Endometrial microvascular endothelial cells (primary cell): Measurements from ENCODE around the gene GABRD. TPM values are rescaled to one million over a fixed set of nuclear protein-coding genes. Genes with fewer than 3 reads are reported as not detected.

Source experiments
- in situ Hi-C: cut with HindIII; loops from 2 replicates; pipeline ENCODE4 v1.10.0; 2017; ENCODE audit warnings: low sequenced_read_pairs, low pct_unique_long_range_greater_than_20kb; ENCODE audit errors: inconsistent ontology term
- total RNA-seq: library from RNA; depleted of rRNA; stranded (reverse); fragments of >200 nt; gene quantifications from one replicate; pipeline ENCODE4 v1.2.3, GENCODE V29; 2015; ENCODE audit errors: inconsistent ontology term

The GABRD gene
- total RNA-seq, 1 donor from 2014 or later, result not detected

- in situ Hi-C loops, result no loop called here
These were observed 28.0 kb downstream of the GABRD start for GRCh38 chr1:2046953-2047748.

GRCh38 chr1:2047749-2048729 lies 28.9 kb downstream of the GABRD start:
- in situ Hi-C loops, result no loop called here

GRCh38 chr1:2049225-2049717 lies 30.1 kb downstream of the GABRD start:
- in situ Hi-C loops, result no loop called here

GRCh38 chr1:2049718-2050431 lies 30.7 kb downstream of the GABRD start, which contains the start of gene PRKCZ:
Gene PRKCZ, plus strand, starts transcription at chr1:2050411. Its CDS starts 220 bp downstream, at chr1:2050631.
- in situ Hi-C loops, result no loop called here

- in situ Hi-C loops, result no loop called here
These were observed 31.3 kb downstream of the GABRD start for GRCh38 chr1:2050461-2050792.

- in situ Hi-C loops, result no loop called here
These were observed 31.9 kb downstream of the GABRD start for GRCh38 chr1:2050793-2051682.

- in situ Hi-C loops, result no loop called here
These were observed 33.0 kb downstream of the GABRD start for GRCh38 chr1:2052054-2052679.

- in situ Hi-C loops, result no loop called here
These were observed 33.6 kb downstream of the GABRD start for GRCh38 chr1:2052756-2053155.

GRCh38 chr1:2053217-2053616 lies 34.1 kb downstream of the GABRD start:
- in situ Hi-C loops, result no loop called here

GRCh38 chr1:2053784-2054376 lies 34.7 kb downstream of the GABRD start:
- in situ Hi-C loops, result no loop called here

- in situ Hi-C loops, result no loop called here
These were observed 35.4 kb downstream of the GABRD start for GRCh38 chr1:2054560-2054959.

- in situ Hi-C loops, result no loop called here
These were observed 36.9 kb downstream of the GABRD start for GRCh38 chr1:2055911-2056575.

- in situ Hi-C loops, result no loop called here
These were observed 37.9 kb downstream of the GABRD start for GRCh38 chr1:2056955-2057590.

- in situ Hi-C loops, result no loop called here
These were observed 40.3 kb downstream of the GABRD start for GRCh38 chr1:2059290-2059953.

- in situ Hi-C loops, result no loop called here
These were observed 40.9 kb downstream of the GABRD start for GRCh38 chr1:2060072-2060471.

- in situ Hi-C loops, result no loop called here
These were observed 41.4 kb downstream of the GABRD start for GRCh38 chr1:2060535-2060934.
